Measurements from ENCODE around the gene SLC25A30. TPM values are rescaled to one million over a fixed set of nuclear protein-coding genes. Genes with fewer than 3 reads are reported as not detected.
"Not testable (repeated sequence)": the region's sequence is repeated elsewhere in the genome, so short reads cannot be mapped to it uniquely, and the experiment has no call there.

The SLC25A30 gene
- polyA plus RNA-seq, 3 donors: 19.4 to 31.8 (median 25.7) TPM

DNA sequence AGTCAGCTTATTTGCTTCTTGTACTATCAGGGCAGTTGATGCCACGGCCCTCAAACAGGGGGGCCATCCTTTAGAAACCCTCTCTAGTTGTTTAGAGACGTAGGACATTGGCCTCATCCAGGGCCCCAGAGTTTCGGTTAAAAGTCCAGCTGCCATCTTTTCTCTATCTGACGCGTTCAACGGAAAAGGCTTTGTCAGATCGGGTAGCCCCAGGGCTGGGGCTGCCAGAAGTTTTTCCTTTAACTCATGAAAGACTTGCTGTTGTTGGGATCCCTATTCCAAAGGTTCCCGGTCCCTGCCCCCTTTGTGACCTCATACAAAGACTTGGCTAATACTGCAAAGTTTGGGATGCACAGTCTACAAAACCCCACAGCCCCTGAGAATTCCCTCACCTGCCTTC lies 39.4 kb downstream of the SLC25A30 start:
- DNase-seq (ENCODE audit: extremely low read depth in 1 of 11, low read depth in 9 of 11, low spot score in 4 of 11): not testable (repeated sequence)

DNA sequence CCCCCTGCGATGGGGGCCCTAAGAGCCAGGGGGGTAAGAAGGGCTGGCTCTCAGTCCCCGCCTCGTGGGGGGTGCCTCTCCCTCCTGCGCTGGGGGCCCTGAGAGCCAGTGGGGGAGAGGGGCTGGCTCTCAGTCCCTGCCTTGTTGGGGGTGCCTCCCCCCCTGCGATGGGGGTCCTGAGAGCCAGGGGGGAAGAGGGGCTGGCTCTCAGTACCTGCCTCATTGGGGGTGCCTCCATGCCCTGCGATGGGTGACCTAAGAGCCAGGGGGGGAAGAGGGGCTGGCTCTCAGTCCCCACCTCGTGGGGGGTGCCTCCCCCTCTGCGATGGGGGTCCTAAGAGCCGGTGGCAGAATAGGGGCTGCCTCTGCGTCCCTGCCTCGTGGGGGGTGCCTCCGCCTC lies 40.9 kb downstream of the SLC25A30 start:
- not testable (repeated sequence) for DNase-seq (ENCODE audit: extremely low read depth in 1 of 11, low read depth in 9 of 11, low spot score in 4 of 11)

DNA sequence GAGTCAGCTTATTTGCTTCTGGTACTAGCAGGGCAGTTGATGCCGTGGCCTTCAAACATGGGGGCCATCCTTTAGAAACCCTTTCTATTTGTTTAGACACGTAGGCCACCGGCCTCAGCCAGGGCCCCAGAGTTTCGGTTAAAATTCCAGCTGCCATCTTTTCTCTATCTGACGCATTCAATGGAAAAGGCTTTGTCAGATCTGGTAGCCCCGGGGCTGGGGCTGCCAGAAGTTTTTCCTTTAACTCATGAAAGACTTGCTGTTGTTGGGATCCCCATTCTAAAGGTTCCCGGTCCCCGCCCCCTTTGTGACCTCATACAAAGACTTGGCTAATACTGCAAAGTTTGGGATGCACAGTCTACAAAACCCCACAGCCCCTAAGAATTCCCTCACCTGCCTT lies 41.5 kb downstream of the SLC25A30 start:
- DNase-seq (ENCODE audit: extremely low read depth in 1 of 11, low read depth in 9 of 11, low spot score in 4 of 11): not testable (repeated sequence)

DNA sequence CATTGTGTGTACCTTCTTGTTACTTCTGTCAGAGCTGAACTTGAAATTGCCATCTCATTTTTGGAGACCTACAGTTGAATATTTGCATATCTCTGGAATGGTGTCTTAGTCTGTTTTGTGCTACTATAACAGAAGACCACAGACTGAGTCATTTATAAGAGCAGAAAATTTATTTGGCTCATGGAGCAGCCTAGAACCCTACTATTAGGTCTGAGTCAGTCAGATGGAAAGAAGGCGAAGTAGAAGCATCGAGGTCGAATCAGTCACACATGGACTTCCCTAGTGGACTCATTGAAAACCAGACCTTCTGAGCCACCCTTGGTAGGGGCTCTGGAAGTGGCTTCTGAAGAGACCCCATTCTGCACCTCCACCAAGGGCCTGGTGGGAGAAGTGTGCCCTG lies 43.3 kb downstream of the SLC25A30 start:
- DNase-seq (ENCODE audit: extremely low read depth in 1 of 11, low read depth in 9 of 11, low spot score in 4 of 11): no peak

DNA sequence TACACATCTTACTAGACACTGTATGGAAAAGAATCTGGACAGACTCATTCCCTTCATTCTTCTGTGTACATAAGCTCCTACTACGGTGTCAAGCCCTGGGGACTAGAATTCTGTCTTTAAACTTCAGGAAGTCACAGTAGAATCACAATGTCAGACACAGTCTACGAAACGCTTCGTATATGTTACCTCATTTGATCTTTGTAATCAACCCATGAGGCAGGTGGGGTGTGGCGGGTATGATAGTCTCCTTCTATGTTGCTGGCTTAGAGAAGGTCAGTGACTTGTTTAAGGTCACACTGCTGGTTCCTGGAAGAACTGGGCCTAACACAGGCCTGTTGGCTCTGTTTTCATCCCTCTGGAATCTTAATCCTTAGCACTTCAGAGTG lies 45.0 kb downstream of the SLC25A30 start:
- DNase-seq (ENCODE audit: extremely low read depth in 1 of 11, low read depth in 9 of 11, low spot score in 4 of 11): no peak

DNA sequence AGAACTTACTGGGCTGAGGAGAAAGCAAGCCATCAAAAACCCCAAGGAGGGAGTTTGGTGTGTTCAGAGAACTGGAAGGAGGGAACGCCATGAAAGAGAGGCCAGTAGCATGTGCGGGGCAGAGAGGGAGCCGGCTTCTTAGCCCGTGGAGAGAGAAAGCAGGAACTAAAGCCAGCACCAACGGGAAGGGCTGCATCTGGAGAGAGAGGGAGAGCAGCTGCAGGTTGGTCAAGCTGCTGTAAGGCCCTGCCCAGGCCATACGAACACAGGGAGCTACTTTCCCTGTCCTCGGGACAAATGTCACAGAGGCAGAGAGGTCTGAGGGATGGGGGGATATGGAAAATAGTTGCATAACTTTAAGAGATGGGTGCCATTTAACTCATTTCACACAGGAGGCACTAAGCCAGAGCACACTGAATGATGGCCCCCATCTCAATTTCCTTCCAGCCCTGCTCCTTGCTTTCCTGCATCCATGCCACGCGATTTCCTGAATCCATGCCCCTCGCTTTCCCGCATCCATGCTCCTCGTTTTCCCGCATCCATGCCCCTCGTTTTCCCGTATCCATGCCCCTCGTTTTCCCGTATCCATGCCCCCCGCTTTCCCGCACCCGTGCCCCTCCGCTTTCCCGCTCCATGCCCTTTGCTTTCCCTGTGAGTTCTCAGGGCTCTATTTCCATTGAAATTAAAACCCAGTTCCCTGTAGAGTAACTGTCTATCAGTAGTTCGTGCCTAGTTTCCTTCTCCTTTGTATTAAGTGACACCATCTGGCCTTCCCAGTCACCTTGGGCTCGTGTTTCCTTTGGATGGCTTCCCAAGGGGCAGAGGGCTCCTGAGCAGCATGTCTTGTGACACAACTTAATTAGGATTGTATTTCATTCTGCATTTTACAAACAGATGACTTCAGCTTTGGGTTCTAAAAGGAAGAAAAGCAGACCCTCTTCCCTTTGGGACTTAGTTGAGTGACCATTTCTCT lies 45.7 kb downstream of the SLC25A30 start:
- DNase-seq (ENCODE audit: extremely low read depth in 1 of 11, low read depth in 9 of 11, low spot score in 4 of 11): peak in 4 of 11 donors; percentile 21 to 34 (median 25)

DNA sequence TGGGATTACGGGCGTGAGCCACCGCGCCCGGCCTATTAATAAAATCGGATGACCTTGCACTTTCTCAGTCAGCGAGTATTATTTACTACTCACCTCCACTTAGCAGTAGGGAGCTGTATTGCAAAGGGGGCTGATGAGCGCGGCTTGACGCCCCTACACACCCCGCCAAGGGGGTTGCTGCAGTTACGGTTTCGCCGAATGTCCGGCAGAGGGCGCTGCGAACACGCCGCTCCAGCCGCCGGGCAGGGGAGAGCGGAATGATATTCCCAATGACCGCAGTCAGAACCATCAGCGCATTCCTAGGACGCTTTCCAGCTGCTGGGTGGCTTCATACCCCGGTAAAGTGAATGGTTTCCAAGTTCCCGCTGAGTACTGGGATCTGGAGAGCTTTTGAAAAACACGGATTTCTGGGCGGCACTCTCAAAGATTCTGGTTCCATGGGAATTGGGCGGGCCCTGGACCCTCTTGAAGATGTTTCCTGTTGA lies 47.2 kb downstream of the SLC25A30 start:
- peak; percentile 39 to 72 (median 64) for DNase-seq (ENCODE audit: extremely low read depth in 1 of 11, low read depth in 9 of 11, low spot score in 4 of 11)

DNA sequence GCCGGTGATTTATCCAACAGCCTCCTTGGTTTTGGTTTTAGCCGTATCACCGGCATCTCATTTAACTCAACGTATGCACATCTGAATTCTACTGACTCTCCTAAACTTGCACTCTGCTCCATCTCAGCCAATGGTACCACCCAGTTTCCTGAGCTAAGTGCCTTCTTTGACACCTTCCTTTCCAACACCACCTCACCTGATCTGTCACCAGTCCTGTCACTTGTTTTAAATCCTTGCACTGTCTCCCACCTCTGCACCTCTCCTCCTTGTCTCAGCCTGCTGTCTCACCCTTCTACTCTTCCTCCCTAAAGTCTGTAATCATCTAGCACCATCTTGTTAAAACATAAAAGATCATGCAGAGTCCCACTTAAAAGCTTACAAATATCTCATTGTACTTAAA lies 49.1 kb downstream of the SLC25A30 start:
- DNase-seq (ENCODE audit: extremely low read depth in 1 of 11, low read depth in 9 of 11, low spot score in 4 of 11): no peak

DNA sequence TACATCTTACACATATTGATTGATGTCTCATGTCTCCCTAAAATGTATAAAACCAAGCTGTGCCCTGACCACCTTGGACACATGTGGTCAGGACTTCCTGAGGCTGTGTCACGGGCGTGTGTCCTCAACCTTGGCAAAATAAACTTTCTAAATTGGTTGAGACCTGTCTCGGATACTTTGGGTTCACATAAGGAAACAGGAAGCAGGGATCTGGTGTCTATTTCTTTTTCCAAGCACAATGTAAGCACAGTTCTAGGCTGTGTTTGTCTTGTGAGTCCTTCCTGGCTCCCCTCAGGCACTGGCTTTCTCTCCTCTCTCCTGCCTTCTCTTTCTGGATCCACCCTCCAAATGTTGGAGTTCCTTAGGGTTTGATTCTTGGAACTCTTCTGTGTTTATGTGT lies 49.6 kb downstream of the SLC25A30 start:
- no peak for DNase-seq (ENCODE audit: extremely low read depth in 1 of 11, low read depth in 9 of 11, low spot score in 4 of 11)

DNA sequence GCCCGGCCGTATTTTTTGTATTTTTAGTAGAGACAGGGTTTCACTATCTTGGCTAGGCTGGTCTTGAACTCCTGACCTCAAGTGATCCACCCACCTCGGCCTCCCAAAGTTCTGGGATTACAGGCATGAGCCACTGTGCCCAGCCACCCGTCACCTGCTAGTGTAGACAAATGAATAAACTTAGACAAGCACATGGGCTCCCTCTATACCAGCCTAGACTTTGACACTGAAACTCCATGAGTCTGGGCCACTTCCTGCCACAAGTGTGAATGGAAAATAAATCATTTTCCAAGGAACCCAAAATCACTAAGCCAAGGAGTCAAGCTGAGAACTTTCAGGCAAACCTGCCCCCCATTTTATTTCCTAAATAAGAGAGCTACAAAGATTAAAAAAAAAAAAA lies 50.2 kb downstream of the SLC25A30 start:
- DNase-seq (ENCODE audit: extremely low read depth in 1 of 11, low read depth in 9 of 11, low spot score in 4 of 11): no peak

DNA sequence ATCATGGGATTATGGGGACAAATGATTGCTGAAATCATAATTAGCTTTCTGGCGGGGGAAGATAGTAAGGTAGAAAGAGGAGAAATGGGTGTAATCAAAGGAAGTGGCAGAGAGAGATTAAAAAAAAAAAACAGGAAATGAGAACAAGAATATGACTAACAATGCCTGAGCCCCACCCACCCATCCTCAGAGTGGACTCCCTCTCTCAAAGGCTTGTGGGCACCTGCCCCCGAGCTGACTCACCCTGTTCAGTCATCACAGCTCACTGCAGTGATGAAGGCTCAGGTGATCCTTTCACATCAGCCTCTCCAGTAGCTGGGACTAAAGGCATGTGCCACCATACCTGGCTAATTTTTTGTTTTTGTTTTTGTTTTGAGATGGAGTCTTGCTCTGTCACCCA lies 50.8 kb downstream of the SLC25A30 start:
- no peak for DNase-seq (ENCODE audit: extremely low read depth in 1 of 11, low read depth in 9 of 11, low spot score in 4 of 11)

DNA sequence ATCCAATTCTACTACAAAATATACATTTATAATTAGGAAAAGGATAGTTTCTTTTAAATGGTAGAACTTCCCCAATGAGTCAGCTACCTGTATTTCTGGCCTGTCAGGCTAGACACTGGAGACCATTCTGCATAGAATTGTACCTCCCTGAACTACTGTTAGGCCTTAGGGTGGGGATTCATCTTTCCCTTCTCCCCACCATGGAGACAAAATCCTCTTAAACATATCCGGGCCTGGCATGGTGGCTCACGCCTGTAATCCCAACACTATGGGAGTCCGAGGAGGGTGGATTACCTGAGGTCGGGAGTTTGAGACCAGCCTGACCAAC lies 52.7 kb downstream of the SLC25A30 start:
- DNase-seq (ENCODE audit: extremely low read depth in 1 of 11, low read depth in 9 of 11, low spot score in 4 of 11): no peak

DNA sequence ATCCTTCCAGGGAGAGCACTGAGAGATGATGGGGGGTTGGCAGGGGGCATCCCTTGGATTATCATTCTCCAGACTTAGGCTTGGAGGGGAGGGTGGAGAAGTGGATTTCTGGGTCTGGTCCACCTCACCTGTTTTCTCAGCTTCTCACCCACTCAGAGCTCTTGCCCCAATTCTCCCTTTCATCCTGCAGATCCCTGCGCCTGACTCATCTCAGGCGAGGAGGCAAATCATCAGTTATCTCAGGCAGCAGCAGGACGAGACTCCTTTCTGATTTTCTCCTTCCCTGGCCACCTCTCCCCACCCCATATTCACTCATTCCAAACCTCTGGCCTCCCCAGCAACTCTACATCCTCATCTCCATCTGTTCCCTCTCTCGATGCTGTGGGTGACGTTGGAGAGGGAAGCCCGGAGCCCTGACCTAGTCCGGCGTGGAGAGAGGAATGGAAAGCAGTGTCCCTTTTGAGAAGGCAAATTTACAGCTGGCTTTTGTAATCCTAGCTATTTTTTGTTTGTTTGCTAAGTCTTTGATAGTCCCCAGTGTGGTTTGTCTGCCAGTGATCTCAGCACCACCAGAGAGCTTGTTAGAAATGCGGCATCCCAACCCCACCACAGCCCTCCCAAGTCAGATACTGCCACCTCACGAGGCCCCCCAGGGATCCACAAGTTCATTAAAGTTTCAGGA lies 53.2 kb downstream of the SLC25A30 start:
- DNase-seq (ENCODE audit: extremely low read depth in 1 of 11, low read depth in 9 of 11, low spot score in 4 of 11): no peak

DNA sequence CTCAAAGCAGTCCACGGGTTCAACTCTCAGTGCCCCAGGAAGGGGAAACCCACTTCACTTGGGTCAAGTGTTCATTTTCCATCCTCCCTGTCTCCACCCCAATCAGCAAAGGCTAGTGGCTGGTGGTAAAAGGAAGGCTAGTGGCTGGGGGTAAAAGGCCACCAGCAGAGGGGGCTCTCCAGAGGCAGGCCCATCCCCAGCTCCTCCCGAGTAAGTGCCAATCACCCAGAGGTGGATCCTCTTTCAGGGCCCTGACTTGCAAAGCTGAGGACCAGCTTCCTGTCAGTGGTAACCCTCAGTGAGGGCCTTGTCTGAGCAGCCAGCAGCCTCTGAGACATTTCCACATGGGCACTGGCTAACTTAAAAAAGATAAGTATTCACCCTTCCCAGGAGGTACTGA lies 55.2 kb downstream of the SLC25A30 start:
- DNase-seq (ENCODE audit: extremely low read depth in 1 of 11, low read depth in 9 of 11, low spot score in 4 of 11): no peak

DNA sequence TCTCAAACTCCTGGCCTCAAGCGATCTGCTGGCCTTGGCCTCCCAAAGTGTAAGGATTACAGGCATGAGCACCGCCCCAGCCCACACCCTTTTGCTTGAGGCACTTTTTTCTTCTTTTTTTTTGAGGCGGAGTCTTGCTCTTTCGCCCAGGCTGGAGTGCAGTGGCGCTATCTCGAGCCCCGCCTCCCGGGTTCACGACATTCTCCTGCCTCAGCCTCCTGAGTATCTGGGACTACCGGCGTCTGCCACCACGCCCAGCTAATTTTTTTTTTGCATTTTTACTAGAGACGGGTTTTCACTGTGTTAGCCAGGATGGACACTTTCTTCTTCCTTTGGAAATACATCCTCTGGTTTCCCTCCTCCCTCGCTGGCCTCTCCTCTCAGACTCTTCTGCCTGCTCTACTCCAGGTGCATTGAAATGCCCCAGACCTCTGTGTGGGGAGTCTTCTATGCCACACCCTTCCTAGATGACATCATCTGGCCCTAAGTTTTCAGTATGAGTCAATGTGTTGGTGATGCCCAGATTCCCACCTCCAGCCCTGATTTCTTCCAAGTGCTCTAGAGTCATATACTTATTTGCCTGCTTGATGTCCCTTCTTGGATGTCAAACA lies 56.5 kb downstream of the SLC25A30 start:
- DNase-seq (ENCODE audit: extremely low read depth in 1 of 11, low read depth in 9 of 11, low spot score in 4 of 11): no peak

DNA sequence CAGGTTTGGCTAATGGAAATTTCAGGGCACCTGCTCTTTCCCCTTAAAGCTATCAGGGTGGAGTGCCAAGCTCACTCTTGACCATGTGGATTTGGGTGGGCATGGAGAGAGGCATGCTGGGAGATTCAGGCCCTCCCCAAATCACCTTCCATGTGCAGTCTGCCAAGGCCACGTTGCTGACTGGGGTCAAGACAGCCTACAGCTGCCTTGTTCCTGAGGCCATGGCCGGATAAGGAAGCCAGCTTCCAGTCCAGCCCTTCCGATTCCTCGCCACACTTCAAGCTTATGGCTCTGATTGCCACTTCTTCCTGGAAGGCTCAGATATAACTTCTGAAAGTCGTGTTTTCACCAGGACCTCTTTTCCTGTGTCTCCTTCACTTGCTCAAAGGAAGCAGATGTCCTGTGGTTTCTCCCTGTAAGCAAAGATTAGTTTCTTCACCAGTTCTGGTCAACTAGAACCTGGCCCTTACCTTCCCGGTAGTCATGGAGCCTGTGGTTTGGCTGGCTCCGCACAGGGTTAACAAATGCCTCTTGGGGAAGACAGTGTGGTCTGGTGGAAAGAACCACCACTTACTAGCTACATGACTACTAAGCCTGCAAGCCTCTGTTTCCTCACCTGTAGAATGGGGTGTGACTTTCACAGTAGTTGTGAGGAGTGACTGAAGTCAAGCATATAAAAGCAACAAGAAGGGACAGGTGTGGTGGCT lies 61.1 kb downstream of the SLC25A30 start:
- DNase-seq (ENCODE audit: extremely low read depth in 1 of 11, low read depth in 9 of 11, low spot score in 4 of 11): no peak

DNA sequence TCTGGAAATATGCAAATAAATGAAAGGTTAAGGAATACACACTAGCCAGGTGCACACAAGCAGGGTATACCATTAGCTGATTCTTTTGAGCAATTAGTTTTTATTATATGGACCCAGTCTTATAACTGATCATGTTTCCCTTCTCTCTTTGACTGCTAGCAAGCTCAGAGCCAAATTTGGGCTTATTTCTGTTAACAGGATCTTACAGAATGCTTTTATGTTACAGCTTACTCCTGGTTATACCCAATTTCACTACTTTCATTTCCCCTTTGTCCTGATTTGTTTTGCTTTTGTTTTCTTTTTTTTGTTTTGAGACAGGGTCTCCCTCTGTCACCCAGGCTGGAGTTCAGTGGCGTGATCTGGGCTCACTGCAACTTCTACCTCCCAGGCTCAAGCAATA lies 64.3 kb downstream of the SLC25A30 start:
- no peak for DNase-seq (ENCODE audit: extremely low read depth in 1 of 11, low read depth in 9 of 11, low spot score in 4 of 11)

DNA sequence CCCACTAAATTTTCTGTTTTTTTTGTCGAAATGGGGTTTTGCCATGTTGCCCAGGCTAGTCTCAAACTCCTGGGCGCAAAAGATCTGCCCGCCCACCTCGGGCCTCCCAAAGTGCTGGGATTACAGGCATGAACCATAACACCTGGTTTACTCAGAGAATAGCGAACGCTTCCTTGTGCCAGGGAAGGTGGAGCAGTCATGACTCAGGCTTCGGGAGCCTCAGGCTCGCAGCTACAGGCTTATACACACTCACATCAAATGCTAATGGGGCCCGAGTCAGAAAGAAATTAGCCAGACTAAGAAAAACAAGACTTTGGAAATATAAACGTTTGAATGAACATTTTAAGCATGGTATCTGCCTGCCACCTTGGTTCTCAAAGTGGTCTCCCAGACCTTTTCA lies 66.1 kb downstream of the SLC25A30 start:
- DNase-seq (ENCODE audit: extremely low read depth in 1 of 11, low read depth in 9 of 11, low spot score in 4 of 11): no peak

DNA sequence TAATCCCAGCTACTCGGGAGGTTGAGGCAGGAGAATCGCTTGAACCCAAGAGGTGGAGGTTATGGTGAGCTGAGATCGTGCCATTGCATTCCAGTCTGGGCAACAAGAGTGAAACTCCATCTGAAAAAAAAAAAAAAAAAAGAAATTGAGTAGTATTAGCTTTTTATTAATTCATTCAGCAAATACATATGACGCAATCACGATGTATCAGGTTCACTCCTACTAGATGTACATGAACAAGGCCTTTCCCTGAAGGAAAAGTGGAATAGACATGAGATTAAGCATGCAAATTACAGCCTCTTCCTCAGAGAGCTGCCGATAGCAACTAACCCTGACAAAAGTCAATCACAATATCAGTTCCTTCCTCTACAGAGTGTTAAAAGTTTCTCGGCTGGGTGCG lies 68.0 kb downstream of the SLC25A30 start:
- no peak for DNase-seq (ENCODE audit: extremely low read depth in 1 of 11, low read depth in 9 of 11, low spot score in 4 of 11)

Measured in renal cortex interstitium (tissue), 11 donors.